Measurements from ENCODE around the gene FAT1.

DNA sequence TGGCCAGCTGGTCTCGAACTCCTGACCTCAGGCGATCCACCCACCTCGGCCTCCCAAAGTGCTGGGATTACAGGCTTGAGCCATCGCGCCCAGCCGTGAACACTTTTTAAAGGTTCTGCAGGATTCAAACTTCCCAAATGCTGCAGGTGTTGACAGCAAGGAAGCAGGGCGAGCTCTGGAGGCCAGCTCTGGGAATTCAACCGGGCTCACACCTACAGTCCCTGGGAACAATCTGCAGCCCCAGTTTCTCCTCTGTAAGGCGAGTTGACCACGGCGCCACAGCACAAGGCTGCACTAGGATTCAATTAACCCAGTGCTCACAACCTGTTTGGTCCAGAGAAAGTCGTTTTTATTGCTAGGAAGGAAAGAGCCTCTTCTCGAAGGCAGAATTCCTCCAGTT lies 169.9 kb downstream of the FAT1 start:
- TF ChIP-seq, protein P1, sequence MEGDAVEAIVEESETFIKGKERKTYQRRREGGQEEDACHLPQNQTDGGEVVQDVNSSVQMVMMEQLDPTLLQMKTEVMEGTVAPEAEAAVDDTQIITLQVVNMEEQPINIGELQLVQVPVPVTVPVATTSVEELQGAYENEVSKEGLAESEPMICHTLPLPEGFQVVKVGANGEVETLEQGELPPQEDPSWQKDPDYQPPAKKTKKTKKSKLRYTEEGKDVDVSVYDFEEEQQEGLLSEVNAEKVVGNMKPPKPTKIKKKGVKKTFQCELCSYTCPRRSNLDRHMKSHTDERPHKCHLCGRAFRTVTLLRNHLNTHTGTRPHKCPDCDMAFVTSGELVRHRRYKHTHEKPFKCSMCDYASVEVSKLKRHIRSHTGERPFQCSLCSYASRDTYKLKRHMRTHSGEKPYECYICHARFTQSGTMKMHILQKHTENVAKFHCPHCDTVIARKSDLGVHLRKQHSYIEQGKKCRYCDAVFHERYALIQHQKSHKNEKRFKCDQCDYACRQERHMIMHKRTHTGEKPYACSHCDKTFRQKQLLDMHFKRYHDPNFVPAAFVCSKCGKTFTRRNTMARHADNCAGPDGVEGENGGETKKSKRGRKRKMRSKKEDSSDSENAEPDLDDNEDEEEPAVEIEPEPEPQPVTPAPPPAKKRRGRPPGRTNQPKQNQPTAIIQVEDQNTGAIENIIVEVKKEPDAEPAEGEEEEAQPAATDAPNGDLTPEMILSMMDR (IDR thresholded peaks at IDR 0.05): no peak
- TF ChIP-seq POLR2A (IDR thresholded peaks at IDR 0.05): no peak

Data from esophagus squamous epithelium (tissue), 4 donors.